GM12864 (cell line): ENCODE results near the gene TOM1L2.

ENCODE experiments used
- DNase-seq: peaks from one replicate; pipeline ENCODE4 v3.0.0-alpha.2; 2011; ENCODE audit warnings: low read depth
- H3K4me3 ChIP-seq: 2 replicates; pipeline ENCODE4 v1.5.1; 2011; ENCODE audit warnings: mild to moderate bottlenecking, low read depth, low read length, control low read depth
- CTCF ChIP-seq: IDR thresholded peaks from 2 replicates; pipeline ENCODE4 v1.5.1; 2011; ENCODE audit warnings: low read depth, mild to moderate bottlenecking, moderate library complexity, low read length, control low read depth, inconsistent platforms; ENCODE audit errors: missing control alignments

The TOM1L2 gene

GRCh38 chr17:17971431-17972125 lies 622 bp downstream of the TOM1L2 start:
- peak overlapping the region; percentile 91 for H3K4me3 ChIP-seq
- DNase-seq, result no peak
- TF ChIP-seq CTCF, result no peak

- no peak for TF ChIP-seq CTCF
- DNase-seq, result no peak
- peak overlapping the region; percentile 91 for H3K4me3 ChIP-seq
Observed at GRCh38 chr17:17970699-17971430, 1.3 kb downstream of the TOM1L2 start.

GRCh38 chr17:17966399-17966798 lies 5.8 kb downstream of the TOM1L2 start:
- H3K4me3 ChIP-seq, result no peak overlapping the region
- DNase-seq, result no peak
- TF ChIP-seq CTCF, result no peak

- no peak for TF ChIP-seq CTCF
- no peak overlapping the region for H3K4me3 ChIP-seq
- no peak for DNase-seq
Observed at GRCh38 chr17:17965152-17965721, 7.0 kb downstream of the TOM1L2 start.

GRCh38 chr17:17964710-17965109 lies 7.5 kb downstream of the TOM1L2 start:
- no peak for DNase-seq
- no peak for TF ChIP-seq CTCF
- no peak overlapping the region for H3K4me3 ChIP-seq

- no peak for DNase-seq
- no peak overlapping the region for H3K4me3 ChIP-seq
- TF ChIP-seq CTCF, result no peak
Observed at GRCh38 chr17:17963694-17964436, 8.3 kb downstream of the TOM1L2 start.
